SK-N-SH treated with all-trans-retinoic acid at 6 μM for 48 hours (cell line): ENCODE results near the gene CALN1.
"Not testable (repeated sequence)": the region's sequence is repeated elsewhere in the genome, so short reads cannot be mapped to it uniquely, and the experiment has no call there.

Experiments
- ATAC-seq: fragments of 200-7000 bp; cut with Tn5 transposase; 3 replicates; pipeline ENCODE4 v1.9.1; 2020; ENCODE audit warnings: mild to moderate bottlenecking, moderate library complexity
- ARNTL ChIP-seq: fragments of 450-650 bp; formaldehyde crosslinking; IDR thresholded peaks from 2 replicates; pipeline ENCODE4 v1.5.0; 2020; ENCODE audit warnings: low read depth, mild to moderate bottlenecking, moderate library complexity, borderline replicate concordance
- BACH2 ChIP-seq: fragments of 250-450 bp; sonication (Bioruptor Pico); IDR thresholded peaks from 2 replicates; pipeline ENCODE4 v1.9.0; 2021; ENCODE audit warnings: mild to moderate bottlenecking, borderline replicate concordance
- CREB5 ChIP-seq: fragments of 250-450 bp; sonication (Bioruptor Pico); IDR thresholded peaks from 2 replicates; pipeline ENCODE4 v1.5.1; 2020; ENCODE audit warnings: low read depth, mild to moderate bottlenecking, moderate library complexity
- CSDC2 ChIP-seq: fragments of 250-450 bp; sonication (Bioruptor Pico); IDR thresholded peaks from 2 replicates; pipeline ENCODE4 v1.5.0; 2020; ENCODE audit warnings: mild to moderate bottlenecking, moderate library complexity
- CSRNP3 ChIP-seq: fragments of 250-450 bp; sonication (Bioruptor Pico); IDR thresholded peaks from 2 replicates; pipeline ENCODE4 v1.5.1; 2021; ENCODE audit warnings: mild to moderate bottlenecking, moderate library complexity
- ESRRG ChIP-seq: fragments of 250-450 bp; sonication (Bioruptor Pico); IDR thresholded peaks from 2 replicates; pipeline ENCODE4 v1.6.1; 2021; ENCODE audit warnings: mild to moderate bottlenecking
- GLIS3 ChIP-seq: fragments of 250-450 bp; sonication (Bioruptor Pico); IDR thresholded peaks from 2 replicates; pipeline ENCODE4 v1.5.0; 2020; ENCODE audit warnings: mild to moderate bottlenecking, moderate library complexity
- ISL1 ChIP-seq: fragments of 250-450 bp; sonication (Bioruptor Pico); IDR thresholded peaks from 2 replicates; pipeline ENCODE4 v2.1.2; 2022; ENCODE audit warnings: mild to moderate bottlenecking, moderate library complexity
- PATZ1 ChIP-seq: fragments of 250-450 bp; sonication (Bioruptor Pico); IDR thresholded peaks from 2 replicates; pipeline ENCODE4 v1.8.0; 2020; ENCODE audit warnings: mild to moderate bottlenecking, moderate library complexity, borderline replicate concordance
- POU6F1 ChIP-seq: fragments of 250-450 bp; sonication (Bioruptor Pico); IDR thresholded peaks from 2 replicates; pipeline ENCODE4 v1.8.0; 2021; ENCODE audit warnings: low read depth, mild to moderate bottlenecking, moderate library complexity, borderline replicate concordance
- PPARA ChIP-seq: fragments of 250-450 bp; sonication (Bioruptor Pico); IDR thresholded peaks from 2 replicates; pipeline ENCODE4 v1.5.0; 2020; ENCODE audit warnings: mild to moderate bottlenecking, borderline replicate concordance
- RARB ChIP-seq: fragments of 250-450 bp; sonication (Bioruptor Pico); IDR thresholded peaks from 2 replicates; pipeline ENCODE4 v1.8.0; 2021; ENCODE audit warnings: mild to moderate bottlenecking, moderate library complexity
- SNAI2 ChIP-seq: fragments of 250-450 bp; sonication (Bioruptor Pico); IDR thresholded peaks from 2 replicates; pipeline ENCODE4 v1.5.0; 2020; ENCODE audit warnings: mild to moderate bottlenecking, moderate library complexity
- TCF4 ChIP-seq: fragments of 250-450 bp; sonication (Bioruptor Pico); IDR thresholded peaks from 2 replicates; pipeline ENCODE4 v1.8.0; 2021; ENCODE audit warnings: mild to moderate bottlenecking, moderate library complexity, borderline replicate concordance
- TOX ChIP-seq: fragments of 250-450 bp; sonication (Bioruptor Pico); IDR thresholded peaks from 2 replicates; pipeline ENCODE4 v1.8.0; 2021; ENCODE audit warnings: mild to moderate bottlenecking, moderate library complexity, borderline replicate concordance
- TSHZ2 ChIP-seq: fragments of 250-450 bp; sonication (Bioruptor Pico); IDR thresholded peaks from 2 replicates; pipeline ENCODE4 v1.5.0; 2020; ENCODE audit warnings: mild to moderate bottlenecking, moderate library complexity
- ZC3H10 ChIP-seq: fragments of 250-450 bp; sonication (Bioruptor Pico); IDR thresholded peaks from 2 replicates; pipeline ENCODE4 v1.5.1; 2021; ENCODE audit warnings: mild to moderate bottlenecking, moderate library complexity
- ZFP30 ChIP-seq: fragments of 450-650 bp; formaldehyde crosslinking; IDR thresholded peaks from 2 replicates; pipeline ENCODE4 v1.5.0; 2022; ENCODE audit warnings: mild to moderate bottlenecking, moderate library complexity
- ZNF565 ChIP-seq: fragments of 450-650 bp; formaldehyde crosslinking; conservative IDR thresholded peaks from 2 replicates; pipeline ENCODE4 v1.5.0; 2020; ENCODE audit warnings: low read depth, mild to moderate bottlenecking, moderate library complexity
- ZNF70 ChIP-seq: fragments of 450-650 bp; formaldehyde crosslinking; IDR thresholded peaks from 2 replicates; pipeline ENCODE4 v1.5.0; 2020; ENCODE audit warnings: mild to moderate bottlenecking, moderate library complexity
- ZNF8 ChIP-seq: fragments of 450-650 bp; formaldehyde crosslinking; IDR thresholded peaks from 2 replicates; pipeline ENCODE4 v1.5.0; 2020; ENCODE audit warnings: mild to moderate bottlenecking, moderate library complexity

CALN1 gene

GRCh38 chr7:71935674-71936073 is 476.5 kb downstream of the CALN1 start:
- no peak for ATAC-seq
- no peak for TF ChIP-seq CSDC2 (CRISPR knock-in tag)
- TF ChIP-seq PATZ1 (CRISPR knock-in tag), result no peak
- no peak for TF ChIP-seq ISL1 (CRISPR knock-in tag)
- no peak for TF ChIP-seq CREB5 (CRISPR knock-in tag)
- TF ChIP-seq ARNTL (CRISPR knock-in tag), result no peak
- no peak for TF ChIP-seq CSRNP3

- ATAC-seq, result no peak
- TF ChIP-seq ZFP30 (CRISPR knock-in tag) (no peak), TOX (no peak), CSDC2 (CRISPR knock-in tag) (no peak), GLIS3 (CRISPR knock-in tag) (no peak), TSHZ2 (CRISPR knock-in tag) (no peak), ESRRG (CRISPR knock-in tag) (no peak)
- TF ChIP-seq, all 23 proteins: peak for 0
Measured at GRCh38 chr7:71933426-71933825, 478.7 kb downstream of the CALN1 start.

GRCh38 chr7:71925663-71926062 is 486.5 kb downstream of the CALN1 start:
- ATAC-seq, result no peak
- no peak for TF ChIP-seq RARB (CRISPR knock-in tag)

- TF ChIP-seq ZNF8 (CRISPR knock-in tag), result peak; percentile 51; the same call in 1 of the 2 replicates
- not testable (repeated sequence) for ATAC-seq
Measured at GRCh38 chr7:71914204-71914603, 497.9 kb downstream of the CALN1 start.

- no peak for TF ChIP-seq PPARA (CRISPR knock-in tag)
- no peak for ATAC-seq
Measured at GRCh38 chr7:71912476-71912875, 499.7 kb downstream of the CALN1 start.

GRCh38 chr7:71911051-71911450 is 501.1 kb downstream of the CALN1 start:
- no peak for ATAC-seq
- TF ChIP-seq ZNF565 (CRISPR knock-in tag) (no peak), SNAI2 (CRISPR knock-in tag) (no peak), ZNF8 (CRISPR knock-in tag) (no peak), BACH2 (CRISPR knock-in tag) (no peak), CSRNP3 (no peak), CSDC2 (CRISPR knock-in tag) (no peak), ZNF70 (CRISPR knock-in tag) (no peak), PPARA (CRISPR knock-in tag) (no peak), GLIS3 (CRISPR knock-in tag) (no peak), POU6F1 (CRISPR knock-in tag) (no peak), TOX (no peak), TCF4 (CRISPR knock-in tag) (no peak), ZC3H10 (CRISPR knock-in tag) (no peak)
